Esophagus muscularis mucosa (tissue), 4 donors: Measurements from ENCODE around the gene ISOC2. TPM values are rescaled to one million over a fixed set of nuclear protein-coding genes. Genes with fewer than 3 reads are reported as not detected.

ENCODE experiments used
- DNase-seq: peaks from one replicate; pipeline ENCODE4 v3.0.0-alpha.2; 2017; ENCODE audit errors: extremely low spot score
- H3K27ac ChIP-seq, 4 donors: fragments of 200-600 bp; sonication (generic); replicated peaks in 1 of 4; 1 replicate in 3 of 4; 2 replicates in 1 of 4; pipeline ENCODE4 v1.5.1; 2016 to 2019; ENCODE audit warnings: mild to moderate bottlenecking in 1 of 4
- H3K27me3 ChIP-seq, 4 donors: fragments of 200-600 bp; sonication (generic); one replicate each; pipeline versions ENCODE4 v1.5.1 to v1.6.0; 2016 to 2019
- H3K36me3 ChIP-seq, 4 donors: fragments of 200-600 bp; sonication (generic); one replicate each; pipeline ENCODE4 v1.5.1; 2016 to 2019
- H3K4me1 ChIP-seq, 4 donors: fragments of 200-600 bp; sonication (generic); one replicate each; pipeline ENCODE4 v1.5.1; 2016 to 2019
- H3K4me3 ChIP-seq, 4 donors: fragments of 200-600 bp; sonication (generic); 1 replicate in 2 of 4; 2 replicates in 2 of 4; pipeline ENCODE4 v1.5.1; 2016 to 2019; ENCODE audit warnings: mild to moderate bottlenecking in 4 of 4, moderate library complexity in 1 of 4
- H3K9me3 ChIP-seq, 4 donors: fragments of 200-600 bp; sonication (generic); 1 replicate in 3 of 4; 2 replicates in 1 of 4; pipeline ENCODE4 v1.5.1; 2016 to 2019
- CTCF ChIP-seq, 3 experiments: fragments of 200-600 bp in 2 of 3; fragments of 450-650 bp in 1 of 3; sonication (generic) in 2 of 3; IDR thresholded peaks; one replicate each; pipeline ENCODE4 v1.5.1; 2017 to 2019; ENCODE audit warnings: antibody characterized with exemption in 3 of 3, mild to moderate bottlenecking in 2 of 3, moderate library complexity in 1 of 3
- EP300 ChIP-seq: sonication (generic); formaldehyde crosslinking; IDR thresholded peaks from one replicate; pipeline ENCODE4 v1.6.1; 2017; ENCODE audit warnings: antibody characterized with exemption
- POLR2A ChIP-seq: fragments of 450-650 bp; IDR thresholded peaks from one replicate; pipeline ENCODE4 v1.6.1; 2017; ENCODE audit warnings: antibody characterized with exemption, moderate library complexity, mild to moderate bottlenecking, low read depth
- POLR2AphosphoS5 ChIP-seq, 2 donors: sonication (generic); formaldehyde crosslinking; IDR thresholded peaks; one replicate each; pipeline ENCODE4 v1.6.1; 2017; ENCODE audit warnings: antibody characterized with exemption in 2 of 2
- WGBS: methylation state at CpG from one replicate; pipeline ENCODE4 v1.1.5; 2018; 5-methylcytosine and 5-hydroxymethylcytosine counted together
- intact Hi-C: fragments of 100-400 bp; cut with DNase I; formaldehyde crosslinking; loops from one replicate; pipeline ENCODE4 v1.15.1; 2023
- total RNA-seq, 4 donors: library from RNA; depleted of rRNA; stranded (reverse); fragments of >200 nt; gene quantifications; one replicate each; pipeline versions ENCODE4 v1.1.0 to v1.2.1, GENCODE V29; 2016

Gene ISOC2
- total RNA-seq, 4 donors from 2014 or later, result 66.8 to 104 (median 77.7) TPM

- 38% methylated on average over 4 of the region's 4 CpGs for WGBS
- Histone ChIP-seq H3K36me3 (no peaks in the 10 kb centered on the region), H3K27ac (no peak overlapping the region), H3K4me1 (peaks cover 8 to 10% (median 9%) of the 10 kb centered on the region in 4 donors), H3K4me3 (no peak overlapping the region), H3K27me3 (no peaks in the 10 kb centered on the region), H3K9me3 (no peaks in the 10 kb centered on the region)
- DNase-seq, result no peak
- TF ChIP-seq POLR2A (no peak), CTCF (IDR thresholded peaks at IDR 0.05) (no peak), EP300 (no peak), POLR2AphosphoS5 (IDR thresholded peaks at IDR 0.05) (no peak)
- intact Hi-C loops, result no loop called here
Observed at GRCh38 chr19:55468054-55468393, 6.6 kb upstream of the ISOC2 start.

- Histone ChIP-seq H3K27me3 (no peaks in the 10 kb centered on the region), H3K9me3 (no peaks in the 10 kb centered on the region), H3K4me1 (peaks cover 8 to 15% (median 12%) of the 10 kb centered on the region in 4 donors), H3K27ac (peak overlapping the region in 1 of 4 donors; percentile 42), H3K36me3 (no peaks in the 10 kb centered on the region), H3K4me3 (no peak overlapping the region)
- TF ChIP-seq CTCF (IDR thresholded peaks at IDR 0.05), result peak in 2 of 3 experiments; percentile 96 to 97
- no peak for TF ChIP-seq POLR2A
- TF ChIP-seq POLR2AphosphoS5 (IDR thresholded peaks at IDR 0.05), result peak; percentile 19 to 65
- TF ChIP-seq EP300, result no peak
- DNase-seq, result no peak
- intact Hi-C loops, result loop anchor here (1.0 kb wide), 1 partner anchor 37 kb away; no protein-coding TSS in a partner anchor
- 49% methylated on average over 15 of the region's 29 CpGs for WGBS
Observed at GRCh38 chr19:55467236-55468053, 6.0 kb upstream of the ISOC2 start.

GRCh38 chr19:55466241-55466614, 4.8 kb upstream of the ISOC2 start:
- 86% methylated on average over 4 of the region's 4 CpGs for WGBS
- intact Hi-C loops, result no loop called here

GRCh38 chr19:55465460-55466240, 4.2 kb upstream of the ISOC2 start:
- Histone ChIP-seq H3K4me1 (peaks cover 18 to 28% (median 24%) of the 10 kb centered on the region in 4 donors), H3K4me3 (no peak overlapping the region), H3K36me3 (no peaks in the 10 kb centered on the region), H3K27me3 (no peaks in the 10 kb centered on the region), H3K27ac (no peak overlapping the region), H3K9me3 (no peaks in the 10 kb centered on the region)
- intact Hi-C loops, result no loop called here
- no peak for TF ChIP-seq EP300
- TF ChIP-seq POLR2A, result no peak
- TF ChIP-seq POLR2AphosphoS5 (IDR thresholded peaks at IDR 0.05), result no peak
- no peak for TF ChIP-seq CTCF (IDR thresholded peaks at IDR 0.05)
- WGBS, result 86% methylated on average over 8 of the region's 11 CpGs
- DNase-seq, result no peak

More at GRCh38 chr19:55466241-55466614, 4.8 kb upstream of the ISOC2 start:
- TF ChIP-seq POLR2AphosphoS5 (IDR thresholded peaks at IDR 0.05) (no peak), CTCF (IDR thresholded peaks at IDR 0.05) (no peak)
- no peaks in the 10 kb centered on the region for H3K9me3 ChIP-seq
- H3K4me3 ChIP-seq, result no peak overlapping the region
- no peak overlapping the region for H3K27ac ChIP-seq
- no peaks in the 10 kb centered on the region for H3K27me3 ChIP-seq
- no peaks in the 10 kb centered on the region for H3K36me3 ChIP-seq
- peaks cover 13 to 23% (median 18%) of the 10 kb centered on the region in 4 donors for H3K4me1 ChIP-seq
- DNase-seq, result no peak
